Brain microvascular endothelial cell (primary cell): Measurements from ENCODE around the gene BMP8A.

ENCODE experiments used
- DNase-seq: peaks from one replicate; pipeline ENCODE4 v3.0.0-alpha.2; 2020
- H3K27ac ChIP-seq: fragments of 250-450 bp; sonication (Bioruptor Pico); 2 replicates; pipeline ENCODE4 v1.5.1; 2020; ENCODE audit warnings: mild to moderate bottlenecking, moderate library complexity
- H3K27me3 ChIP-seq: fragments of 250-450 bp; sonication (Bioruptor Pico); replicated peaks from 2 replicates; pipeline ENCODE4 v1.5.1; 2020; ENCODE audit warnings: mild to moderate bottlenecking
- H3K36me3 ChIP-seq: fragments of 250-450 bp; sonication (Bioruptor Pico); replicated peaks from 2 replicates; pipeline ENCODE4 v1.5.1; 2020; ENCODE audit warnings: mild to moderate bottlenecking
- H3K4me3 ChIP-seq: 2 replicates; pipeline ENCODE4 v1.5.1; 2011; ENCODE audit warnings: low read depth, mild to moderate bottlenecking, control low read depth, low read length, moderate library complexity
- CTCF ChIP-seq: IDR thresholded peaks from 2 replicates; pipeline ENCODE4 v1.5.1; 2011; ENCODE audit warnings: low read depth, mild to moderate bottlenecking, moderate library complexity, low read length, control low read depth, inconsistent platforms; ENCODE audit errors: missing control alignments
- in situ Hi-C: cut with HindIII; loops from 2 replicates; pipeline ENCODE4 v1.10.0; 2017; ENCODE audit warnings: low sequenced_read_pairs, low pct_ligation_motif_present

Gene BMP8A

GRCh38 chr1:39478126-39478915, 13.1 kb upstream of the BMP8A start:
- no peak for TF ChIP-seq CTCF
- DNase-seq = no peak
- Histone ChIP-seq H3K27me3 (no peaks in the 10 kb centered on the region), H3K36me3 (peaks cover 70% of the 10 kb centered on the region), H3K27ac (no peak overlapping the region), H3K4me3 (no peak overlapping the region)
- in situ Hi-C loops = no loop called here

DNA sequence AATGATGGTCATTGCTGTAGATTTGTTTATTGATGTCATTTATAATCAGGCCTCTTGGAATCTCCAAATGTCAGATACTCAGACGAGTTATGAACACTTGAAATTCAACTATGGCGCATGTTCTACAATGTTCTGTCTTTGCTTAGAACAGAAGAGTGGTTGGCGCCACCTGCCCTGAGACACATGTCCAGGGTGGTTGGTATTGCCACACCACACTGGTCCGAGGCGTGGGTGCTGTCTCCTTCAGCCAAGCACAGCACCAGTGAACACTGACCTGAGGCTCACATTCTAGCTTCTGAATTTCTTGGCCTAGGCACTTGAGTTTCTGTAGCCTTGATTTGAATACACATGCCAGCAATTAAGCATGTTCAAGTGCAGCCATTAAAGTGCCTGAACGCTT, 10.1 kb upstream of the BMP8A start:
- Histone ChIP-seq H3K27ac (no peak overlapping the region), H3K4me3 (no peak overlapping the region), H3K36me3 (peaks cover 76% of the 10 kb centered on the region), H3K27me3 (no peaks in the 10 kb centered on the region)
- in situ Hi-C loops = no loop called here
- no peak for TF ChIP-seq CTCF
- DNase-seq = no peak

DNA sequence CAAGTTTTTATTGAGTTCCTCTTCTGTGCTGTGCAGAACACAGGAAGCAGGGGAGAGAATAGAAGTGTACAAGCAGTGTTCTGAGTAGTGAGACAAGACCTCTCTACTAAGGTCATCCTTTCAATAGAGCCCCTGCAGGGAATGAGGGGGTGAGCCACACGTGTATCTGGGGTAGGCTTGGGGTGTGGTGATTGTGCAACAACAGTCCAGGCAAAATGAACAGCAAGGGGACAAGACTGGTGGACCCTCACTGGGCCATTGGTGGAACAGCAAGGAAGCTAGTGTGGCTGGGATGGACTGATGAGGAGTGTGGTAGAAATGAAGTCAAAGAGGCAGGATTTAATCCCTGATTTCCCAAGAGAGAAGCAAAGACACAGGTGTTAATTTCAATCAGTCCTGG, 8.2 kb upstream of the BMP8A start:
- in situ Hi-C loops = no loop called here
- Histone ChIP-seq H3K4me3 (no peak overlapping the region), H3K36me3 (peaks cover 82% of the 10 kb centered on the region), H3K27me3 (no peaks in the 10 kb centered on the region), H3K27ac (no peak overlapping the region)
- DNase-seq = no peak
- TF ChIP-seq CTCF = no peak

DNA sequence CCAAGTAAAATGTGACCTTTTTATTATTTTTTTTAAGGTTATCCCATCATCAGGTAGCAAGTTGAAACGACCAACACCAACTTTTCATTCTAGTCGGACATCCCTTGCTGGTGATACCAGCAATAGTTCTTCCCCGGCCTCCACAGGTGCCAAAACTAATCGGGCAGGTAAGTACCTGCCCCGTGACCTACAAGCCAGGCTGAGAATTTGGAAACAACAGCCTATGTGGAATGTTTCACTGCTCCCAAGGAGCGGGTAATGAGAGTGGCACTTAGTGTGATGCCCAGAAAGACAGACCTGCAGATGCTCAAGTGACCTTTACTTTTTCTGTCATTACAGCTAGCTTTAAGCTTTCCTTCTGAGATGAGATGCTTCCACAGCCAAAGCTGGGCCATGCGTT, 6.9 kb upstream of the BMP8A start:
- no peak for TF ChIP-seq CTCF
- Histone ChIP-seq H3K36me3 (peaks cover 70% of the 10 kb centered on the region), H3K27me3 (no peaks in the 10 kb centered on the region), H3K4me3 (no peak overlapping the region), H3K27ac (no peak overlapping the region)
- DNase-seq = no peak
- in situ Hi-C loops = no loop called here

DNA sequence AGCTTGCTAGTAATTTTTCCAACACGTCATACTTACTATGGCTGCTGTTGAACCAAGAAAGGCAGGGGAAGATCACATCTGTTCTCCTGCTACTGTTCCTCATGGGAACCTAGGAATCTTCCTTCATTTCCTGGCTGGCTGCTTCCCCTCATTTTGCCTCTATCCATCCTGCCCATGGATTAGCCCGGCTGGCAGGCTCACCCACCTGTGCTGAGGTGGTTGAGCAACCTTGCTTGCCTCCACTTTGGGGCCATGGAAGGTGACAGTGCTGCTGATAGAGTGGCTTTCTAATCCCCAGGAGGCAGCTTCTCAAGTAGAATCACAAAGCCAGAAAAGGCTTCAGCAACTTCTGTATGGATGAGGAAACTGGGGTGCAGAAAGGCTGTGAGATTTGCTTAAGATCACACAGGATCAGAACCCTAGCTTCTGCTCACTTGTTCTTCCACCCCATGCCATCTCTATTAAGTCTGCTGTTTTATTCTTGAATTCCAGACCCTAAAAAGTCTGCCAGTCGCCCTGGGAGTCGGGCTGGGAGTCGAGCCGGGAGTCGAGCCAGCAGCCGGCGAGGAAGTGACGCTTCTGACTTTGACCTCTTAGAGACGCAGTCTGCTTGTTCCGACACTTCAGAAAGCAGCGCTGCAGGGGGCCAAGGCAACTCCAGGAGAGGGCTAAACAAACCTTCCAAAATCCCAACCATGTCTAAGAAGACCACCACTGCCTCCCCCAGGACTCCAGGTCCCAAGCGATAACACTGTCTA, 6.2 kb upstream of the BMP8A start:
- no peak for TF ChIP-seq CTCF
- H3K4me3 ChIP-seq = no peak overlapping the region
- no peak for DNase-seq
- H3K27me3 ChIP-seq = no peaks in the 10 kb centered on the region
- peaks cover 63% of the 10 kb centered on the region for H3K36me3 ChIP-seq
- H3K27ac ChIP-seq = no peak overlapping the region
- in situ Hi-C loops = no loop called here
